Measurements from ENCODE around the gene RBBP8. TPM values are rescaled to one million over a fixed set of nuclear protein-coding genes. Genes with fewer than 3 reads are reported as not detected.

Gene RBBP8
- polyA plus RNA-seq, 1 donor from 2014 or later: 19.5 TPM

GRCh38 chr18:23036660-23037201, 103.6 kb downstream of the RBBP8 start:
- H2AFZ ChIP-seq (ENCODE audit: low read depth, low read length): no peak overlapping the region
- no peaks in the 10 kb centered on the region for H4K20me1 ChIP-seq (ENCODE audit: insufficient read depth)
- H3K27ac ChIP-seq (ENCODE audit: low read length): no peak overlapping the region
- H3K9me2 ChIP-seq (ENCODE audit: insufficient read depth, low read length): no peaks in the 10 kb centered on the region
- no peak overlapping the region for H3K9ac ChIP-seq (ENCODE audit: low read length)
- H3K27me3 ChIP-seq (ENCODE audit: insufficient read depth, low read depth, low read length): no peaks in the 10 kb centered on the region
- H3K4me2 ChIP-seq (ENCODE audit: low read length): no peak overlapping the region
- TF ChIP-seq MXI1 (conservative IDR thresholded peaks at IDR 0.05; ENCODE audit: poor library complexity, severe bottlenecking) (no peak), TAF1 (IDR thresholded peaks at IDR 0.05; ENCODE audit: low read depth) (no peak), EZH2 (IDR thresholded peaks at IDR 0.05; ENCODE audit: borderline replicate concordance, insufficient read depth, low read length, poor library complexity, severe bottlenecking) (no peak)
- H3K4me3 ChIP-seq (ENCODE audit: low read length): no peak overlapping the region
- no peaks in the 10 kb centered on the region for H3K36me3 ChIP-seq (ENCODE audit: insufficient read depth, low read length)
- no peaks in the 10 kb centered on the region for H3K9me3 ChIP-seq (ENCODE audit: low read length)
- H3F3A ChIP-seq (ENCODE audit: insufficient read depth, low read length, poor library complexity, severe bottlenecking): no peaks in the 10 kb centered on the region
- H3K79me2 ChIP-seq (replicated peaks; ENCODE audit: insufficient read depth, low read length): no peaks in the 10 kb centered on the region

GRCh38 chr18:23037646-23038045, 104.5 kb downstream of the RBBP8 start:
- H3K9me2 ChIP-seq (ENCODE audit: insufficient read depth, low read length): no peaks in the 10 kb centered on the region
- no peak overlapping the region for H2AFZ ChIP-seq (ENCODE audit: low read depth, low read length)
- no peaks in the 10 kb centered on the region for H3F3A ChIP-seq (ENCODE audit: insufficient read depth, low read length, poor library complexity, severe bottlenecking)

More at GRCh38 chr18:23037646-23038045, 104.5 kb downstream of the RBBP8 start:
- H3K27me3 ChIP-seq (ENCODE audit: insufficient read depth, low read depth, low read length): no peaks in the 10 kb centered on the region
- no peak overlapping the region for H3K27ac ChIP-seq (ENCODE audit: low read length)
- no peak overlapping the region for H3K9ac ChIP-seq (ENCODE audit: low read length)
- H3K4me3 ChIP-seq (ENCODE audit: low read length): no peak overlapping the region
- no peak overlapping the region for H3K4me2 ChIP-seq (ENCODE audit: low read length)
- H3K79me2 ChIP-seq (replicated peaks; ENCODE audit: insufficient read depth, low read length): no peaks in the 10 kb centered on the region
- no peaks in the 10 kb centered on the region for H3K9me3 ChIP-seq (ENCODE audit: low read length)
- no peaks in the 10 kb centered on the region for H3K36me3 ChIP-seq (ENCODE audit: insufficient read depth, low read length)
- H4K20me1 ChIP-seq (ENCODE audit: insufficient read depth): no peaks in the 10 kb centered on the region
- no peak for TF ChIP-seq MXI1 (conservative IDR thresholded peaks at IDR 0.05; ENCODE audit: poor library complexity, severe bottlenecking)
- TF ChIP-seq SMC3 (conservative IDR thresholded peaks at IDR 0.05; ENCODE audit: poor library complexity): no peak
- TF ChIP-seq EP300 (conservative IDR thresholded peaks at IDR 0.05; ENCODE audit: poor library complexity, severe bottlenecking): no peak
- no peak for TF ChIP-seq POLR2AphosphoS5 (IDR thresholded peaks at IDR 0.05)
- TF ChIP-seq EZH2 (IDR thresholded peaks at IDR 0.05; ENCODE audit: borderline replicate concordance, insufficient read depth, low read length, poor library complexity, severe bottlenecking): no peak
- no peak for TF ChIP-seq RAD21 (conservative IDR thresholded peaks at IDR 0.05)
- no peak for TF ChIP-seq CTCF (IDR thresholded peaks at IDR 0.05; ENCODE audit: poor library complexity, severe bottlenecking)
- TF ChIP-seq REST (IDR thresholded peaks at IDR 0.05; ENCODE audit: borderline replicate concordance): no peak
- no peak for TF ChIP-seq TAF1 (IDR thresholded peaks at IDR 0.05; ENCODE audit: low read depth)
